Breast epithelium (tissue), 3 donors: ENCODE results near the gene FGFR1OP2.

Experiments
- CTCF ChIP-seq, 3 donors: fragments of 450-650 bp; IDR thresholded peaks; one replicate each; pipeline ENCODE4 v1.5.1; 2016 to 2017; ENCODE audit warnings: antibody characterized with exemption in 3 of 3, mild to moderate bottlenecking in 3 of 3, moderate library complexity in 3 of 3
- POLR2A ChIP-seq: fragments of 450-650 bp; IDR thresholded peaks from one replicate; pipeline ENCODE4 v1.6.1; 2016; ENCODE audit warnings: antibody characterized with exemption, mild to moderate bottlenecking, moderate library complexity

GRCh38 chr12:26906024-26906423 is 32.2 kb upstream of the FGFR1OP2 start:
- no peak for TF ChIP-seq POLR2A
- TF ChIP-seq CTCF (IDR thresholded peaks at IDR 0.05): no peak
